ENCODE data around the gene FARP1.

FARP1 gene

DNA sequence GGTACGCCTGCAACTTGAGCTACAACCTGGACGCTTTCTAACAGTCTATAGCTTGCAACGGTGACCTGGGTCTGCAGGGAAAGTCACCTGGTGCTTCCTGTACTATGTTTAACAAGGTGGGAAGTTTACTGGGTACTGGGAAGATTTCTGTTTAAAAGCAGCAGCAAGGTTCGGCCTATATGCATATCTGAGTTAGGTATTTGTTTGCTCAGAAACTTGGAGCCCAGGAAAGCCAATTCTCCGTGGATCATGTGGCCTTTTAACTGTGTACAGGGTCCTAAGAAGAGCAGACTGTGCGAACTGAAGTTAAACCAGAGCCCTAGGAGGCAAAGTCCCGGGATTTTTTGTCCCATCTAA is 330.9 kb downstream of the FARP1 start:
- TF ChIP-seq, protein P1, sequence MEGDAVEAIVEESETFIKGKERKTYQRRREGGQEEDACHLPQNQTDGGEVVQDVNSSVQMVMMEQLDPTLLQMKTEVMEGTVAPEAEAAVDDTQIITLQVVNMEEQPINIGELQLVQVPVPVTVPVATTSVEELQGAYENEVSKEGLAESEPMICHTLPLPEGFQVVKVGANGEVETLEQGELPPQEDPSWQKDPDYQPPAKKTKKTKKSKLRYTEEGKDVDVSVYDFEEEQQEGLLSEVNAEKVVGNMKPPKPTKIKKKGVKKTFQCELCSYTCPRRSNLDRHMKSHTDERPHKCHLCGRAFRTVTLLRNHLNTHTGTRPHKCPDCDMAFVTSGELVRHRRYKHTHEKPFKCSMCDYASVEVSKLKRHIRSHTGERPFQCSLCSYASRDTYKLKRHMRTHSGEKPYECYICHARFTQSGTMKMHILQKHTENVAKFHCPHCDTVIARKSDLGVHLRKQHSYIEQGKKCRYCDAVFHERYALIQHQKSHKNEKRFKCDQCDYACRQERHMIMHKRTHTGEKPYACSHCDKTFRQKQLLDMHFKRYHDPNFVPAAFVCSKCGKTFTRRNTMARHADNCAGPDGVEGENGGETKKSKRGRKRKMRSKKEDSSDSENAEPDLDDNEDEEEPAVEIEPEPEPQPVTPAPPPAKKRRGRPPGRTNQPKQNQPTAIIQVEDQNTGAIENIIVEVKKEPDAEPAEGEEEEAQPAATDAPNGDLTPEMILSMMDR (IDR thresholded peaks at IDR 0.05; ENCODE audit: insufficient read depth, missing control alignments), result no peak
- DNase-seq (ENCODE audit: insufficient read length, low spot score) (no peak), FAIRE-seq (no peak)

DNA sequence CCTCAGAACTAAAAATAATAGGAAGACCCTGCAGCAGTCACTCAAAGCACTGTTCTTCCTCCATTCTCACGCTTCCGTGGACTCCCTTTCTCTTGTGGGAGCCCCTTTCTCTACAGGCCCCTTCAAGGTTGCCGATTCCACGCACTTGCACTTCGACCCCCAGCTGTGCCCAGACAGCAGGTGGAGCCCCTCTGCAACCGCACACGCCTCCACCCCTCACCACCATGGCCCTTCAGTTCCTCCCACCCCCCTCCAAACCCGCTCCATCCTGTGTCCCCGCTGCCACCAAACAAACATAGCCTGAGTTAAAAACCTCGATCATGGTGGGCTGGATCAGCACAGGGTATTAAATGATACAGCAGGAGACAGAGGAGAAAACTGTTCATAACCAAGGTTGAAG is 331.4 kb downstream of the FARP1 start:
- DNase-seq (ENCODE audit: insufficient read length, low spot score) (no peak), FAIRE-seq (no peak)
- TF ChIP-seq, protein P1 (IDR thresholded peaks at IDR 0.05; ENCODE audit: insufficient read depth, missing control alignments), result no peak

DNA sequence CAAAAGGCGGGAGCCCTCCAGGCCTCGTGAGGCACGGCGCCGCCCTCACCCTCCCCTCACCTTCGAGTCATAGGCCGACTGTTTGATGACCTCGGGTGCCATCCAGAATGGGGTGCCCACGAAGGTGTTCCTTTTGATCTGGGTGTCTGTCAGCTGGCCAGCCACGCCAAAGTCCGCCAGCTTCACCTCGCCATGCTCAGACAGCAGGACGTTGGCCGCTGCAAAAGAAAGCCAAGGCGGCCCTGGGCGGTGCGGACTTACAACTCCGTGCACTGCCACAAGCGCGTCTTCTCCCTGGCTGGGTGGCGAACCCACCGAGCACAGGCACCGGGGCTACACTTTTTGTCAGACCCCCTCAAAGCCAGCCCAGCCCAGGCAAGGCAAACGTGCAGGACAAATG is 331.9 kb downstream of the FARP1 start:
- TF ChIP-seq, protein P1 (IDR thresholded peaks at IDR 0.05; ENCODE audit: insufficient read depth, missing control alignments), result no peak
- DNase-seq (ENCODE audit: insufficient read length, low spot score) (no peak), FAIRE-seq (no peak)

DNA sequence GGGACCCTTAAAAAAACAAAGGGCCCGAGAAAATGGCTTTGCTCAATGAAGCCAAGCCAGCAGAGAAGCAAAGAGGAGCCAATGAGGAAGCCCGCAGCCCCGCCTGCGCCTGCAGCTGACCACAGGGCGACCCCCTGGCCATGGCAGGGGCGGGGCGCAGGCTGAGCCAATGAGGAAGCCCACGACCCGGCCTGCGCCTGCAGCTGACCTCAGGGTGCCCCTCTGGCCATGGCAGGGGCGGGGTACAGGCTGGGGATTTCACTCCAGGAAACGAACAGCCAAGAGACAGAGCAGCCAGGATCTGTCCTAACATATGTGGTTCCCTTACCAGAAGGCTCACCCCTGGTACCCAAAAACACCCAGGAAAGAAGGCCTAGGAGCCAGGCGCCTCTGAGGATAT is 332.6 kb downstream of the FARP1 start:
- no peak for DNase-seq (ENCODE audit: insufficient read length, low spot score)
- TF ChIP-seq, protein P1 (IDR thresholded peaks at IDR 0.05; ENCODE audit: insufficient read depth, missing control alignments), result no peak
- no peak for FAIRE-seq

DNA sequence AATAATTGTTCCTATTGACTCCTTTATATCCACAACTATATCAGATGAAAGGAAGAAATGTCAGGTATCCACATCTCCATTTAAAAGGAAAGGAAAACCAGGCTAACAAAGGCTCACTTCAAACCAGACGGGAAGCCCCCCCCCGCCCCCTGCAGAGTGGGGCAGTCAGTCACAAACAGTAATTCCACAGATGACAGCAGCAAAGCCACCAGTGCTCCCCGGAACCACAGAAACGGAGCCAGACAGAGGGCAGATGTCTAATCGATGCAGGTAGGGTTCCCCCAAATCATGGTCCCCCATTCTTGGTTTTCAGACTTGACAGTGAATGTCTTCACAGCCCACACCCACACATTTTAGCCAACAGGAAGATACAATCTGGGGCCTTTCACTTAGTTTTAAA is 333.2 kb downstream of the FARP1 start:
- FAIRE-seq, result no peak
- TF ChIP-seq, protein P1 (IDR thresholded peaks at IDR 0.05; ENCODE audit: insufficient read depth, missing control alignments), result no peak

DNA sequence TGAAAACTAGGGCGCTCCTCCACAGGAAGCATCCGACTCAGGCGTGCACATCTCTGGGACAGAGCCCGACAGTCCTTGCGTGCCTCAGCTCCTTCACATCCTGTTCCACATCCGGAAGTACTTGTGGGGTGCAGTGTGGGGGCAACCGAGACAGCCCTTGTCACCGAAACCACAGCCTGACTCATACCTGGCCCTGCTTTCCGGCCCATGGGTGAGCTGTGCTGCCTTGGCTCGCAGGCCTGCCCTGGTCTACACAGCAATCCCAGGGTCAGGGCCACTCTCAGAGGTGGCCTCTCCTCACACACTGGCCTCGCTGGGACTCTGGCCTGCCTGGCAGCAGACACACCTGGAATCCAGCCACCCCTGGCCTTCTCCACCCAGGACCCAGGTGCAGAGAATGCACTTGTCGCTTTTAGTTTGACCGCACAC is 333.7 kb downstream of the FARP1 start:
- no peak for FAIRE-seq
- no peak for DNase-seq (ENCODE audit: insufficient read length, low spot score)
- TF ChIP-seq, protein P1 (IDR thresholded peaks at IDR 0.05; ENCODE audit: insufficient read depth, missing control alignments), result no peak

More for the DNA sequence above, 333.2 kb downstream of the FARP1 start:
- DNase-seq (ENCODE audit: insufficient read length, low spot score), result no peak

DNA sequence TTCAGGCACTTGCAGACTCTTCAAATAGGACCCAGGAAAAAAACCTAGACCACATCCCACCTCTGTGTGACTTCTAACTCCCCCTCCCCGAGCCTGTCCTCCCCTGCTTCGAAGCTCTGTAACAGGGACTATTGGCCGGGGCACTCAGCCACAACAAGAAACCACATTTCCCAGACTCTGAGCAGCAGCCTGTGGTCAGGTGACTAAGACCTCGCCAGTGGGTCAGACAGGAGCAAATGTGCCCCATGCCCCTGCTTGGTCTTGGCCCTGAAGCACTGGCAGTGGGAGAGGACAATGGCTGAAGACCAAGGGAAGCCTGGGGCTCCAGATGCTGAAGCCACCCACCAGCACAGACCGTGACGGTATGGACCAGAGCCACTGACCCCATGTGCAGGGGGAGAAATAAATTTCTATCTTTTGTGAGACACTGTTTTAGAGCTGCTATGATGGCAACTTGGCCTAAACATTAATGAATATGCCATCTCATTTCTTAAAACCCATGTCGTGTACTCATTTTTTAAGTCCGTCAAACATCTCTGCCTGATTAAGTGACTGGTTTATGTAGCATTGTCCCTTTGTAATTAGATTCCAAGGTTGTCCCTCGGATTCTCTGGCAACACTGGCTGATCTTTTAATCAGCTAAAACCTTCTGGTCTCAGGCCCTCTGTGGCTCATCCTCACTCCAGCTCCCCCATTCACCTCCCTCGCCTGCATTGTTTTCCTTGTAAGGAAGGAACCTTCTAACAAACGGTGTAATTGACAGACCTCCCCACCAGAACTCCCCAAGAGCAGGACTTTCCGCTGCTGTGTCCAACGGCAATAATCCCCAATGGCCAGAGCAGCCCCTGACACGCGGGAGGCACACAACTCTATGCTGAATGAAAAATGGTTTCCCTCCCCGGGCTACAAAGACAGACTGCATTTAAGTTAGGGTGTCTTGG is 335.6 kb downstream of the FARP1 start:
- TF ChIP-seq, protein P1 (IDR thresholded peaks at IDR 0.05; ENCODE audit: insufficient read depth, missing control alignments), result no peak
- FAIRE-seq (peak; percentile 6), DNase-seq (ENCODE audit: insufficient read length, low spot score) (peak; percentile 46)
